Transverse colon (tissue), 4 donors: ENCODE data around the gene ANK3. TPM values are rescaled to one million over a fixed set of nuclear protein-coding genes. Genes with fewer than 3 reads are reported as not detected.

ENCODE experiments used
- DNase-seq: peaks from one replicate; pipeline ENCODE4 v3.0.0-alpha.2; 2019
- H3K27ac ChIP-seq, 4 donors: fragments of 200-600 bp; sonication (generic); 2 replicates each; pipeline ENCODE4 v1.5.1; 2016 to 2018; ENCODE audit warnings: inconsistent platforms in 4 of 4
- H3K27me3 ChIP-seq: fragments of 200-600 bp; sonication (generic); 2 replicates; pipeline ENCODE4 v1.5.1; 2017; ENCODE audit warnings: inconsistent platforms
- H3K36me3 ChIP-seq, 4 donors: fragments of 200-600 bp; sonication (generic); 2 replicates each; pipeline ENCODE4 v1.5.1; 2017 to 2019; ENCODE audit warnings: inconsistent platforms in 4 of 4
- H3K4me1 ChIP-seq, 4 donors: fragments of 200-600 bp; sonication (generic); 2 replicates each; pipeline ENCODE4 v1.5.1; 2017 to 2020; ENCODE audit warnings: inconsistent platforms in 4 of 4
- H3K4me3 ChIP-seq, 4 donors: fragments of 200-600 bp; sonication (generic); 1 replicate in 1 of 4; 2 replicates in 3 of 4; pipeline versions ENCODE4 v1.5.1 to v1.6.1; 2017 to 2019; ENCODE audit warnings: inconsistent platforms in 4 of 4
- H3K9me3 ChIP-seq, 2 donors: fragments of 200-600 bp; sonication (generic); 2 replicates each; pipeline ENCODE4 v1.5.1; 2017 to 2019; ENCODE audit warnings: inconsistent platforms in 2 of 2
- CTCF ChIP-seq, 5 experiments: fragments of 200-600 bp in 3 of 5; fragments of 450-650 bp in 2 of 5; sonication (generic) in 3 of 5; IDR thresholded peaks; 1 replicate in 2 of 5; 2 replicates in 3 of 5; pipeline ENCODE4 v1.5.1; 2016 to 2017; ENCODE audit warnings: antibody characterized with exemption in 5 of 5, inconsistent platforms in 3 of 5, mild to moderate bottlenecking in 2 of 5, moderate library complexity in 1 of 5
- EP300 ChIP-seq: sonication (generic); formaldehyde crosslinking; IDR thresholded peaks from one replicate; pipeline ENCODE4 v1.6.1; 2017; ENCODE audit warnings: antibody characterized with exemption, low read depth
- POLR2A ChIP-seq: fragments of 450-650 bp; IDR thresholded peaks from one replicate; pipeline ENCODE4 v1.6.1; 2016; ENCODE audit warnings: antibody characterized with exemption, mild to moderate bottlenecking, moderate library complexity
- POLR2AphosphoS5 ChIP-seq, 3 donors: sonication (generic); formaldehyde crosslinking; IDR thresholded peaks; one replicate each; pipeline ENCODE4 v1.6.1; 2016; ENCODE audit warnings: antibody characterized with exemption in 3 of 3
- WGBS, 2 donors: methylation state at CpG; one replicate each; pipeline ENCODE4 v1.1.5; 2018; ENCODE audit warnings: low coverage in 1 of 2; 5-methylcytosine and 5-hydroxymethylcytosine counted together
- in situ Hi-C, 4 donors: fragments of 200-750 bp; cut with MboI; loops; one replicate each; pipeline versions ENCODE4 v1.15.0 to v1.15.1; 2017; ENCODE audit warnings: low sequenced_read_pairs in 3 of 4, low pct_ligation_motif_present in 1 of 4, low pct_unique_long_range_greater_than_20kb in 1 of 4
- intact Hi-C: fragments of 100-400 bp; cut with DNase I; formaldehyde crosslinking; loops from one replicate; pipeline ENCODE4 v1.15.1; 2023; ENCODE audit warnings: low total_unique reads
- total RNA-seq, 4 donors: library from RNA; depleted of rRNA; stranded (reverse); fragments of >200 nt; gene quantifications; one replicate each; pipeline ENCODE4 v1.1.0, GENCODE V29; 2016

ANK3 gene
- total RNA-seq, 4 donors from 2014 or later: 41.2 to 230 (median 172) TPM

- H3K4me1 ChIP-seq: peaks cover 0 to 11% (median 0%) of the 10 kb centered on the region in 4 donors
- no peaks in the 10 kb centered on the region for H3K36me3 ChIP-seq
- no peak for DNase-seq
- 50 to 70% methylated on average over 2 to 4 of the region's 4 CpGs for WGBS, 2 donors
- intact Hi-C loops (no loop called here), in situ Hi-C loops (loop anchor here in 2 of 4 donors (10.0 to 25.0 kb wide), 2 partner anchors 110 to 333 kb away; no protein-coding TSS in a partner anchor)
- H3K4me3 ChIP-seq: no peak overlapping the region
- H3K27me3 ChIP-seq: no peaks in the 10 kb centered on the region
- no peak overlapping the region for H3K27ac ChIP-seq
- TF ChIP-seq POLR2AphosphoS5 (IDR thresholded peaks at IDR 0.05) (no peak), EP300 (no peak), CTCF (IDR thresholded peaks at IDR 0.05) (no peak), POLR2A (no peak)
- H3K9me3 ChIP-seq: no peaks in the 10 kb centered on the region
Observed at GRCh38 chr10:60101821-60102220, 287.9 kb downstream of the ANK3 start.

GRCh38 chr10:60099998-60100747, 289.5 kb downstream of the ANK3 start:
- TF ChIP-seq POLR2AphosphoS5 (IDR thresholded peaks at IDR 0.05) (no peak), CTCF (IDR thresholded peaks at IDR 0.05) (peak; percentile 48 to 59 (median 57))
- no peak overlapping the region for H3K4me3 ChIP-seq
- no peak overlapping the region for H3K27ac ChIP-seq
- no peak for DNase-seq
- WGBS, 2 donors: 50 to 63% methylated on average over 2 of the region's 2 CpGs
- in situ Hi-C loops: loop anchor here (10.0 to 25.0 kb wide), 5 partner anchors 105 to 562 kb away; no protein-coding TSS in a partner anchor
- H3K36me3 ChIP-seq: no peaks in the 10 kb centered on the region
- H3K9me3 ChIP-seq: no peaks in the 10 kb centered on the region
- intact Hi-C loops: loop anchor here (5.0 kb wide), 1 partner anchor 112 kb away; no protein-coding TSS in a partner anchor
- peaks cover 0 to 11% (median 0%) of the 10 kb centered on the region in 4 donors for H3K4me1 ChIP-seq
- no peaks in the 10 kb centered on the region for H3K27me3 ChIP-seq

DNA sequence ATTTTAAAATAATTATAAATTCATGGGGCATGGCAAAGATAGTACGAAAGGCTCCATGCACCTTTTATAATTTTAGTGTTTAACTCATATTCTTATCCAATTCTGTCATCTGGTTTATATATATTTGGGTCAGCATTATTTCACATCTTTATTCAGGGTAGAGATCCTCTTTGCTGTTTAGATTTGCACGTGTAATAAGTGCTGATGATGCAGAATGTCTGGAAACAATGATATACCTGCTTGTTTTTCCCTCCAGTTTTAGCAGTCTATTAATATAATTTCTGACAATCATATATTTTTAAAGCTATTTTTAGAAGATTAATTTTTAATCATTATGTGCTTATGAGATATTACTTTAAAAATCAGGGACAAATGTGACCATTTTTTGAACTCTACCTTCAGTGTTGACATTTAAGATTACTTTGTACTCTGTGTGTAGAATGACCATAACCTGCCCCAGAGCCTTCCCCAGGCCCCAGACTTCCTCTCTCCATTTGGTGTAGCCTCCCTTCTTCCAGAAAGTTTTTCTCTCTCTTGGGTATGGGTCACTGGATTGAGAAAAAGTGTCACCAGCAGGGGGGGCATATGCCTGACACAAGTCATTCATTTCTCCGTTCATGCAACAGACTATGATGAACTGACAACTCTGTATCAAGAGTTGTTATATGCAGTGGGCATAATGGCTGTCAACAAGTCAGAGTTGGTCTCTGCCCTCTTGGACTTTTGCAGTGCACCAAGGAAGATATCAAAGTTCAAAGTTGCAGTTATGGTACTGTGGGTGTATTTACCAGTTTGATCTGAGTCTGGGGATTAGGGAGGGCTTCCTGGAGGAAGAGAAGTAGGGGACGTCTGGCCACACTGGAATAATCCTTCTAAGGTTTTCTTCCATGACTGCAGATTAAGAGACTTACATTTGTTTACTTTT, 290.7 kb downstream of the ANK3 start:
- H3K27me3 ChIP-seq: no peaks in the 10 kb centered on the region
- H3K27ac ChIP-seq: no peak overlapping the region
- no peaks in the 10 kb centered on the region for H3K9me3 ChIP-seq
- in situ Hi-C loops: loop anchor here (10.0 to 25.0 kb wide), 4 partner anchors 106 to 563 kb away; no protein-coding TSS in a partner anchor
- no peak overlapping the region for H3K4me3 ChIP-seq
- intact Hi-C loops: loop anchor here (5.0 kb wide), 1 partner anchor 113 kb away; no protein-coding TSS in a partner anchor
- no peak for DNase-seq
- peaks cover 0 to 11% (median 0%) of the 10 kb centered on the region in 4 donors for H3K4me1 ChIP-seq
- 63 to 74% methylated on average over 4 of the region's 4 CpGs for WGBS, 2 donors
- no peaks in the 10 kb centered on the region for H3K36me3 ChIP-seq
- TF ChIP-seq CTCF (IDR thresholded peaks at IDR 0.05): peak in 3 of 5 experiments; percentile 8 to 30 (median 14)
- no peak for TF ChIP-seq POLR2A
